Calu3 (cell line): Measurements from ENCODE around the gene MAD1L1. TPM values are rescaled to one million over a fixed set of nuclear protein-coding genes. Genes with fewer than 3 reads are reported as not detected.
"Not testable (repeated sequence)": the region's sequence is repeated elsewhere in the genome, so short reads cannot be mapped to it uniquely, and the experiment has no call there.

Source experiments
- BruUV-seq: library from RNA; stranded (reverse); fragments of 400-500 nt; replicated peaks from 2 replicates; lab custom pipeline; 2021; lab: Mats Ljungman, UMichigan
- CTCF ChIA-PET: fragments of 300-600 bp; sonication (Branson Sonifier 250); formaldehyde crosslinking; loops from one replicate; lab custom pipeline; 2022; ENCODE audit warnings: antibody characterized with exemption; lab: Charles Lee
- DNase-seq: peaks from one replicate; pipeline ENCODE4 v3.0.0; 2022
- H3K27ac Mint-ChIP-seq: one replicate; pipeline ENCODE4 v1.8.0; 2022; ENCODE audit warnings: mixed read lengths; ENCODE audit not compliant: unreplicated experiment
- H3K27me3 Mint-ChIP-seq: one replicate; pipeline ENCODE4 v1.8.0; 2022; ENCODE audit warnings: mixed read lengths; ENCODE audit not compliant: unreplicated experiment
- H3K36me3 Mint-ChIP-seq: one replicate; pipeline ENCODE4 v1.8.0; 2022; ENCODE audit warnings: mild to moderate bottlenecking, moderate library complexity, mixed read lengths; ENCODE audit not compliant: insufficient read depth, unreplicated experiment
- H3K4me1 Mint-ChIP-seq: one replicate; pipeline ENCODE4 v1.8.0; 2022; ENCODE audit warnings: mild to moderate bottlenecking, low read depth, mixed read lengths; ENCODE audit not compliant: unreplicated experiment
- H3K4me3 Mint-ChIP-seq: one replicate; pipeline ENCODE4 v1.8.0; 2022; ENCODE audit warnings: mild to moderate bottlenecking, low read depth, moderate library complexity, mixed read lengths; ENCODE audit not compliant: unreplicated experiment
- H3K9me3 Mint-ChIP-seq: one replicate; pipeline ENCODE4 v1.8.0; 2022; ENCODE audit warnings: low read depth, mixed read lengths; ENCODE audit not compliant: unreplicated experiment
- intact Hi-C: fragments of 100-400 bp; cut with micrococcal nuclease; formaldehyde crosslinking; loops from one replicate; pipeline ENCODE4 v1.10.0; 2022; ENCODE audit not compliant: unreplicated experiment
- total RNA-seq: library from RNA; stranded (reverse); gene quantifications from 2 replicates; pipeline ENCODE4 v1.2.3, GENCODE V29; 2022
- TF ChIP-seq, protein P1 (sequence below): fragments of 200-600 bp; IDR thresholded peaks from one replicate; pipeline ENCODE4 v1.8.0; 2022; ENCODE audit warnings: antibody characterized with exemption; ENCODE audit not compliant: unreplicated experiment

Gene MAD1L1
- total RNA-seq, 1 experiment from 2014 or later, result 86.0 TPM

- TF ChIP-seq, protein P1, sequence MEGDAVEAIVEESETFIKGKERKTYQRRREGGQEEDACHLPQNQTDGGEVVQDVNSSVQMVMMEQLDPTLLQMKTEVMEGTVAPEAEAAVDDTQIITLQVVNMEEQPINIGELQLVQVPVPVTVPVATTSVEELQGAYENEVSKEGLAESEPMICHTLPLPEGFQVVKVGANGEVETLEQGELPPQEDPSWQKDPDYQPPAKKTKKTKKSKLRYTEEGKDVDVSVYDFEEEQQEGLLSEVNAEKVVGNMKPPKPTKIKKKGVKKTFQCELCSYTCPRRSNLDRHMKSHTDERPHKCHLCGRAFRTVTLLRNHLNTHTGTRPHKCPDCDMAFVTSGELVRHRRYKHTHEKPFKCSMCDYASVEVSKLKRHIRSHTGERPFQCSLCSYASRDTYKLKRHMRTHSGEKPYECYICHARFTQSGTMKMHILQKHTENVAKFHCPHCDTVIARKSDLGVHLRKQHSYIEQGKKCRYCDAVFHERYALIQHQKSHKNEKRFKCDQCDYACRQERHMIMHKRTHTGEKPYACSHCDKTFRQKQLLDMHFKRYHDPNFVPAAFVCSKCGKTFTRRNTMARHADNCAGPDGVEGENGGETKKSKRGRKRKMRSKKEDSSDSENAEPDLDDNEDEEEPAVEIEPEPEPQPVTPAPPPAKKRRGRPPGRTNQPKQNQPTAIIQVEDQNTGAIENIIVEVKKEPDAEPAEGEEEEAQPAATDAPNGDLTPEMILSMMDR, result no peak
- Mint-ChIP-seq H3K4me3 (no peak overlapping the region), H3K36me3 (no peaks in the 10 kb centered on the region), H3K27ac (no peak overlapping the region), H3K27me3 (no peaks in the 10 kb centered on the region), H3K9me3 (peaks cover 2% of the 10 kb centered on the region), H3K4me1 (peaks cover 11% of the 10 kb centered on the region)
- DNase-seq, result no peak
- CTCF ChIA-PET, result no interaction called here
- no TSS peak for BruUV-seq
- intact Hi-C loops, result no loop called here
Measured at GRCh38 chr7:2060701-2061100, 172.0 kb downstream of the MAD1L1 start.

GRCh38 chr7:2059964-2060700, 172.6 kb downstream of the MAD1L1 start:
- Mint-ChIP-seq H3K4me1 (peaks cover 11% of the 10 kb centered on the region), H3K36me3 (peaks cover 4% of the 10 kb centered on the region), H3K9me3 (peaks cover 2% of the 10 kb centered on the region), H3K4me3 (no peak overlapping the region), H3K27ac (no peak overlapping the region), H3K27me3 (no peaks in the 10 kb centered on the region)
- no peak for DNase-seq
- intact Hi-C loops, result no loop called here
- TF ChIP-seq, protein P1, result no peak
- BruUV-seq, result no TSS peak
- CTCF ChIA-PET, result no interaction called here

DNA sequence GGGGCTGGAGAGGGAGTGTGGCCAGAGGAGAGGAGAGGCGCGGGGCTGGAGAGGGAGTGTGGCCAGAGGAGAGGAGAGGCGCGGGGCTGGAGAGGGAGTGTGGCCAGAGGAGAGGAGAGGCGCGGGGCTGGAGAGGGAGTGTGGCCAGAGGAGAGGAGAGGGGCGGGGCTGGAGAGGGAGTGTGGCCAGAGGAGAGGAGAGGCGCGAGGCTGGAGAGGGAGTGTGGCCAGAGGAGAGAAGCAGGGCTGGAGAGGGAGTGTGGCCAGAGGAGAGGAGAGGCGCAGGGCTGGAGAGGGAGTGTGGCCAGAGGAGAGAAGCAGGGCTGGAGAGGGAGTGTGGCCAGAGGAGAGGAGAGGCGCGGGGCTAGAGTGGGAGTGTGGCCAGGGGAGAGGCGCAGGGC, 174.5 kb downstream of the MAD1L1 start:
- BruUV-seq, intact Hi-C loops, H3K4me1 Mint-ChIP-seq, H3K9me3 Mint-ChIP-seq, CTCF ChIA-PET, H3K27me3 Mint-ChIP-seq, DNase-seq, H3K36me3 Mint-ChIP-seq, H3K4me3 Mint-ChIP-seq, H3K27ac Mint-ChIP-seq: not testable (repeated sequence)

GRCh38 chr7:2055956-2056355, 176.8 kb downstream of the MAD1L1 start:
- Mint-ChIP-seq H3K27ac (no peak overlapping the region), H3K4me1 (no peaks in the 10 kb centered on the region), H3K36me3 (peaks cover 5% of the 10 kb centered on the region), H3K27me3 (no peaks in the 10 kb centered on the region), H3K4me3 (no peak overlapping the region), H3K9me3 (peaks cover 2% of the 10 kb centered on the region)
- intact Hi-C loops, result no loop called here
- BruUV-seq, result no TSS peak
- DNase-seq, result no peak
- CTCF ChIA-PET, result interaction anchor here (1.2 kb wide), 1 partner anchor 8 kb away, joined by 4 read pairs; no protein-coding TSS in a partner anchor
- TF ChIP-seq, protein P1, result no peak

GRCh38 chr7:2054927-2055326, 177.8 kb downstream of the MAD1L1 start:
- TF ChIP-seq, protein P1, result no peak
- H3K27ac Mint-ChIP-seq, result no peak overlapping the region
- DNase-seq, result no peak
- CTCF ChIA-PET, result interaction anchor here (0.6 to 1.2 kb wide), 2 partner anchors 9 to 419 kb away, joined by 4 read pairs; no protein-coding TSS in a partner anchor
- BruUV-seq, result no TSS peak
- no peaks in the 10 kb centered on the region for H3K4me1 Mint-ChIP-seq
- H3K9me3 Mint-ChIP-seq, result no peaks in the 10 kb centered on the region
- H3K4me3 Mint-ChIP-seq, result no peak overlapping the region
- no peaks in the 10 kb centered on the region for H3K27me3 Mint-ChIP-seq
- H3K36me3 Mint-ChIP-seq, result peaks cover 5% of the 10 kb centered on the region
- intact Hi-C loops, result no loop called here
